HUDEP-2 (cell line): ENCODE data around the gene EVI2A.
A peak's percentile ranks its signal among the peaks of the same experiment; 100 is the strongest.
"Not testable (repeated sequence)": the region's sequence is repeated elsewhere in the genome, so short reads cannot be mapped to it uniquely, and the experiment has no call there.

Source experiments
- DNase-seq, 76 experiments: peaks; one replicate each; lab custom pipeline; 2025; ENCODE audit not compliant: unreplicated experiment in 76 of 76; lab: John Stamatoyannopoulos, UW

EVI2A gene

GRCh38 chr17:31321481-31321880 lies at the start of gene EVI2A:
Gene EVI2A (minus strand): TSS chr17:31321622. CDS start chr17:31319013, 2,609 bp downstream.
- DNase-seq = peak in 4 of 76 experiments; percentile 5 to 22 (median 10)

- DNase-seq = no peak
Observed at GRCh38 chr17:31369266-31369665, 47.8 kb upstream of the EVI2A start.

- no peak for DNase-seq
Observed at GRCh38 chr17:31366088-31366487, 44.7 kb upstream of the EVI2A start.

GRCh38 chr17:31364012-31364411 lies 42.6 kb upstream of the EVI2A start:
- no peak for DNase-seq

- DNase-seq = no peak
Observed at GRCh38 chr17:31357839-31358394, 36.5 kb upstream of the EVI2A start.

- no peak for DNase-seq
Observed at GRCh38 chr17:31357091-31357490, 35.7 kb upstream of the EVI2A start.

- DNase-seq = no peak
Observed at GRCh38 chr17:31355935-31356334, 34.5 kb upstream of the EVI2A start.

- no peak for DNase-seq
Observed at GRCh38 chr17:31349454-31349853, 28.0 kb upstream of the EVI2A start.

GRCh38 chr17:31345191-31345747 lies 23.8 kb upstream of the EVI2A start:
- DNase-seq = not testable (repeated sequence)

- DNase-seq = peak in 49 of 76 experiments; percentile 1 to 61 (median 22)
Observed at GRCh38 chr17:31339906-31340661, 18.7 kb upstream of the EVI2A start.

GRCh38 chr17:31329221-31329620 lies 7.8 kb upstream of the EVI2A start:
- no peak for DNase-seq

GRCh38 chr17:31328160-31328535 lies 6.7 kb upstream of the EVI2A start:
- no peak for DNase-seq

GRCh38 chr17:31327534-31328159 lies 6.2 kb upstream of the EVI2A start:
- no peak for DNase-seq

- no peak for DNase-seq
Observed at GRCh38 chr17:31323551-31323950, 2.1 kb upstream of the EVI2A start.

- no peak for DNase-seq
Observed at GRCh38 chr17:31321966-31322365, 544 bp upstream of the EVI2A start.

GRCh38 chr17:31320791-31321190 lies 631 bp downstream of the EVI2A start:
- DNase-seq = no peak

- DNase-seq = no peak
Observed at GRCh38 chr17:31320241-31320640, 1.2 kb downstream of the EVI2A start.

- no peak for DNase-seq
Observed at GRCh38 chr17:31318851-31319661, 2.4 kb downstream of the EVI2A start.

GRCh38 chr17:31318298-31318801 lies 3.1 kb downstream of the EVI2A start:
- peak in 9 of 76 experiments; percentile 2 to 35 (median 10) for DNase-seq

GRCh38 chr17:31314782-31315100 lies 6.7 kb downstream of the EVI2A start:
- DNase-seq = no peak
